ENCODE results near the gene PRPSAP1. TPM values are rescaled to one million over a fixed set of nuclear protein-coding genes. Genes with fewer than 3 reads are reported as not detected.

The PRPSAP1 gene
- total RNA-seq, 1 experiment from 2014 or later: 38.4 TPM

GRCh38 chr17:76354317-76354729, 607 bp upstream of the PRPSAP1 start:
- no peaks in the 10 kb centered on the region for H3K9me3 ChIP-seq (ENCODE audit: control insufficient read depth, low read depth, low read length)
- peak overlapping the region; percentile 41 for H3K27ac ChIP-seq (ENCODE audit: insufficient read length, low read depth, low read length)
- H4K20me1 ChIP-seq (ENCODE audit: control insufficient read depth, insufficient read depth, insufficient read length): no peaks in the 10 kb centered on the region
- no peak overlapping the region for H3K18ac ChIP-seq (ENCODE audit: insufficient read length, low read depth, low read length)
- H3T11ph ChIP-seq (ENCODE audit: low read length): no peak overlapping the region
- H3K56ac ChIP-seq (ENCODE audit: insufficient read length, low read depth, low read length): no peak overlapping the region
- peak overlapping the region; percentile 85 for H3K4me2 ChIP-seq (ENCODE audit: insufficient read depth, insufficient read length, low read length)
- H3K4ac ChIP-seq (ENCODE audit: low read depth, low read length): no peak overlapping the region
- H2AK5ac ChIP-seq (ENCODE audit: insufficient read length, low read length): no peak overlapping the region
- H3K27me3 ChIP-seq (ENCODE audit: insufficient read depth, low read length): no peaks in the 10 kb centered on the region
- no peak overlapping the region for H4K5ac ChIP-seq (ENCODE audit: insufficient read length, low read depth, low read length)
- H3K23me2 ChIP-seq (ENCODE audit: insufficient read length, low read depth, low read length, poor library complexity, severe bottlenecking): peaks cover 5% of the 10 kb centered on the region
- no peaks in the 10 kb centered on the region for H3K79me2 ChIP-seq (ENCODE audit: insufficient read depth, low read length)
- H3K23ac ChIP-seq (ENCODE audit: insufficient read length, low read depth, low read length): no peak overlapping the region
- H3K9me3 Mint-ChIP-seq: no peaks in the 10 kb centered on the region
- H2BK20ac ChIP-seq (ENCODE audit: low read depth, low read length, poor library complexity, severe bottlenecking): no peak overlapping the region
- H3K79me1 ChIP-seq (ENCODE audit: insufficient read depth, low read depth, low read length, poor library complexity, severe bottlenecking): no peaks in the 10 kb centered on the region
- no peak overlapping the region for H3K14ac ChIP-seq (ENCODE audit: insufficient read depth, low read length)
- no peak overlapping the region for H2BK120ac ChIP-seq (ENCODE audit: low read depth, low read length, poor library complexity, severe bottlenecking)
- H2BK15ac ChIP-seq (ENCODE audit: low read depth, low read length): no peak overlapping the region
- H2BK5ac ChIP-seq (ENCODE audit: insufficient read length, low read length): no peak overlapping the region
- DNase-seq: no peak
- no peak overlapping the region for H4K91ac ChIP-seq (ENCODE audit: insufficient read length, low read depth, low read length)
- no peaks in the 10 kb centered on the region for H3K4me1 ChIP-seq (ENCODE audit: insufficient read depth, low read length)
- peaks cover 21 to 24% of the 10 kb centered on the region in 2 experiments for H3K4me1 Mint-ChIP-seq
- no peak overlapping the region for H2BK12ac ChIP-seq (ENCODE audit: insufficient read length, low read depth, low read length)
- H3K27me3 Mint-ChIP-seq (ENCODE audit: low read depth): peaks cover 1% of the 10 kb centered on the region
- WGBS (ENCODE audit: extremely low coverage, insufficient read length, low lambda C conversion rate): no CpG with 5 or more reads among the region's 18 CpGs
- H3K27ac Mint-ChIP-seq: peak overlapping the region; percentile 100
- peak overlapping the region; percentile 80 to 96 for H3K4me3 Mint-ChIP-seq
- H2AFZ ChIP-seq (ENCODE audit: low read length): no peak overlapping the region
- peak overlapping the region; percentile 18 for H3K9ac ChIP-seq (ENCODE audit: extremely low read depth, insufficient read length, low read length)
- H4K8ac ChIP-seq (replicated peaks; ENCODE audit: insufficient read length, low read depth, low read length): no peak overlapping the region
- peaks cover 0 to 7% (median 3%) of the 10 kb centered on the region in 3 experiments for H3K36me3 Mint-ChIP-seq (ENCODE audit: insufficient read depth in 1 of 3, low read depth in 3 of 3)
- no peak for TF ChIP-seq CTCF (conservative IDR thresholded peaks at IDR 0.05)

All from H9 (cell line).